HL-60 (cell line): ENCODE measurements around the gene DTD1.

Source experiments
- GABPA ChIP-seq: IDR thresholded peaks from 2 replicates; pipeline ENCODE4 v1.6.1; 2012; ENCODE audit warnings: low read depth
- REST ChIP-seq: IDR thresholded peaks from 2 replicates; pipeline ENCODE4 v1.6.1; 2012; ENCODE audit warnings: low read depth; ENCODE audit not compliant: insufficient replicate concordance
- TF ChIP-seq, protein P1 (sequence below): IDR thresholded peaks from one replicate; pipeline ENCODE4 v1.5.1; 2011; ENCODE audit warnings: low read length, control low read depth, inconsistent platforms; ENCODE audit not compliant: insufficient read depth

DNA sequence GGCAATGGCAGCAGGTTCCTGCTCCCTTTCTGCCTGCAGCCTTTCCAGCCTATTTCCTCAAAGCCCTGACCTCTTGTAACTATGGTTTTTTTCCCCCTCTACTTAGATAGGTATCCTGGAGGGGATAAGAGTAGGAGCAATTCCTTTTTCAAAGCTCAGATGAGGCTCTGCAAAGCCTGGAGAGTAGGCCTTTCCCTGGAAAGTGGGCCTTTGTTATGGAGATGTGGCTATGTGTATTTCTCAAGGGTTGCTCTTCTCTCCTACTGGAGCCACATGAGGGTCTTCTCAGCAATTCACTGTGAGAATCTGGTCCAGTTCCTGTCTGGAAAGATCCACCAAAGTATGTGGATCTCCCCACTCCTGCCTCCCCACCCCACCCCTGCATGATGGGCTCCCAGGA, 96.0 kb downstream of the DTD1 start:
- TF ChIP-seq, protein P1, sequence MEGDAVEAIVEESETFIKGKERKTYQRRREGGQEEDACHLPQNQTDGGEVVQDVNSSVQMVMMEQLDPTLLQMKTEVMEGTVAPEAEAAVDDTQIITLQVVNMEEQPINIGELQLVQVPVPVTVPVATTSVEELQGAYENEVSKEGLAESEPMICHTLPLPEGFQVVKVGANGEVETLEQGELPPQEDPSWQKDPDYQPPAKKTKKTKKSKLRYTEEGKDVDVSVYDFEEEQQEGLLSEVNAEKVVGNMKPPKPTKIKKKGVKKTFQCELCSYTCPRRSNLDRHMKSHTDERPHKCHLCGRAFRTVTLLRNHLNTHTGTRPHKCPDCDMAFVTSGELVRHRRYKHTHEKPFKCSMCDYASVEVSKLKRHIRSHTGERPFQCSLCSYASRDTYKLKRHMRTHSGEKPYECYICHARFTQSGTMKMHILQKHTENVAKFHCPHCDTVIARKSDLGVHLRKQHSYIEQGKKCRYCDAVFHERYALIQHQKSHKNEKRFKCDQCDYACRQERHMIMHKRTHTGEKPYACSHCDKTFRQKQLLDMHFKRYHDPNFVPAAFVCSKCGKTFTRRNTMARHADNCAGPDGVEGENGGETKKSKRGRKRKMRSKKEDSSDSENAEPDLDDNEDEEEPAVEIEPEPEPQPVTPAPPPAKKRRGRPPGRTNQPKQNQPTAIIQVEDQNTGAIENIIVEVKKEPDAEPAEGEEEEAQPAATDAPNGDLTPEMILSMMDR: no peak
- no peak for TF ChIP-seq REST
- no peak for TF ChIP-seq GABPA
